Calu3 (cell line): ENCODE results near the gene HCK. TPM values are rescaled to one million over a fixed set of nuclear protein-coding genes. Genes with fewer than 3 reads are reported as not detected.

Experiments
- BruUV-seq: library from RNA; stranded (reverse); fragments of 400-500 nt; replicated peaks from 2 replicates; lab custom pipeline; 2021; lab: Mats Ljungman, UMichigan
- CTCF ChIA-PET: fragments of 300-600 bp; sonication (Branson Sonifier 250); formaldehyde crosslinking; loops from one replicate; lab custom pipeline; 2022; ENCODE audit warnings: antibody characterized with exemption; lab: Charles Lee
- DNase-seq: peaks from one replicate; pipeline ENCODE4 v3.0.0; 2022
- H3K27ac Mint-ChIP-seq: one replicate; pipeline ENCODE4 v1.8.0; 2022; ENCODE audit warnings: mixed read lengths; ENCODE audit not compliant: unreplicated experiment
- H3K27me3 Mint-ChIP-seq: one replicate; pipeline ENCODE4 v1.8.0; 2022; ENCODE audit warnings: mixed read lengths; ENCODE audit not compliant: unreplicated experiment
- H3K36me3 Mint-ChIP-seq: one replicate; pipeline ENCODE4 v1.8.0; 2022; ENCODE audit warnings: mild to moderate bottlenecking, moderate library complexity, mixed read lengths; ENCODE audit not compliant: insufficient read depth, unreplicated experiment
- H3K4me1 Mint-ChIP-seq: one replicate; pipeline ENCODE4 v1.8.0; 2022; ENCODE audit warnings: mild to moderate bottlenecking, low read depth, mixed read lengths; ENCODE audit not compliant: unreplicated experiment
- H3K4me3 Mint-ChIP-seq: one replicate; pipeline ENCODE4 v1.8.0; 2022; ENCODE audit warnings: mild to moderate bottlenecking, low read depth, moderate library complexity, mixed read lengths; ENCODE audit not compliant: unreplicated experiment
- H3K9me3 Mint-ChIP-seq: one replicate; pipeline ENCODE4 v1.8.0; 2022; ENCODE audit warnings: low read depth, mixed read lengths; ENCODE audit not compliant: unreplicated experiment
- intact Hi-C: fragments of 100-400 bp; cut with micrococcal nuclease; formaldehyde crosslinking; loops from one replicate; pipeline ENCODE4 v1.10.0; 2022; ENCODE audit not compliant: unreplicated experiment
- total RNA-seq: library from RNA; stranded (reverse); gene quantifications from 2 replicates; pipeline ENCODE4 v1.2.3, GENCODE V29; 2022
- TF ChIP-seq, protein P1 (sequence below): fragments of 200-600 bp; IDR thresholded peaks from one replicate; pipeline ENCODE4 v1.8.0; 2022; ENCODE audit warnings: antibody characterized with exemption; ENCODE audit not compliant: unreplicated experiment

HCK gene
- total RNA-seq, 1 experiment from 2014 or later = not detected

DNA sequence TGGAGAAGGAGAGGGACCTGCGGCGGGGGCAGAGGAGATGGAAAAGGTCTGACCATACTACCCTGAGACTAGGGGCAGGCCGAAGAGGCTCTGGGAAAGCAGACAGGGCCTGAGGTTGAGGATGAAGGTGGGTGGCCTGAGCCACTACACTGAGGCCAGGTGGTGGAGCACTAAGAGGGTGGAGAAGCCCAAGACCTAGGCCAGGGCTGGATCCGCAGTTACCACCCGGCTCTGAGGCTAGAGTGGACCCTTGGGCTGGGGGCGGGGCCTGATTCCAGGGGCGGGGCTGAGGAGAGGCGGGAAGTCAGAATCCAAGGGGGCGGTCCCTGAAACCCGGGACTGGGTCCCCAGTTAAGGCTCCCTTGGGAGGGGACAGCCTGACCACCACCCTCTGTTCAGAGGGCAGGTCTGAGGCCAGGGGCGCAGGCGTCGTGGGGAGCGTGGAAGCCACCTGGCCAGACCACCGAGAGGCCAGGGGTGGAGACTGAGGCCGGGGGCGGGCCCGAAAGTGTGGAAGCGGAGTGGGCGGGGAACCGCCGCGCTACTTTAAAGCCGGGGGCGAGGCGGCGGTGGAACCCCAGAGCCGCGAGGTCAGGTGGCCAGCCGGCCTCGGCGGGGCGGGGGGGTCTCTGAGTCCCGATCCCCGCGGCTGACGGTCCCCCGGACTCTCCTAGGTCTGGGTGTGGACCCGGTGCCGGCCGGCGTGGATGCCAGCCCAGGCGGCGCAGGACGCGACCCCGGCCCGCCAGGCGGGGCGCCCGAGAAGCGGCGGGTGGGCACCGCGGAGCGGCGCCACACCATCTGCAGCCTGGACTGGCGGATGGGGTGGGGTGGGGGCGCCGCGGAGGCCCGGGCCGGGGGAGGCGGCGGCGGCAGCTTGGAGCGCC, 33.5 kb upstream of the HCK start:
- peak; percentile 95 for DNase-seq
- TF ChIP-seq, protein P1, sequence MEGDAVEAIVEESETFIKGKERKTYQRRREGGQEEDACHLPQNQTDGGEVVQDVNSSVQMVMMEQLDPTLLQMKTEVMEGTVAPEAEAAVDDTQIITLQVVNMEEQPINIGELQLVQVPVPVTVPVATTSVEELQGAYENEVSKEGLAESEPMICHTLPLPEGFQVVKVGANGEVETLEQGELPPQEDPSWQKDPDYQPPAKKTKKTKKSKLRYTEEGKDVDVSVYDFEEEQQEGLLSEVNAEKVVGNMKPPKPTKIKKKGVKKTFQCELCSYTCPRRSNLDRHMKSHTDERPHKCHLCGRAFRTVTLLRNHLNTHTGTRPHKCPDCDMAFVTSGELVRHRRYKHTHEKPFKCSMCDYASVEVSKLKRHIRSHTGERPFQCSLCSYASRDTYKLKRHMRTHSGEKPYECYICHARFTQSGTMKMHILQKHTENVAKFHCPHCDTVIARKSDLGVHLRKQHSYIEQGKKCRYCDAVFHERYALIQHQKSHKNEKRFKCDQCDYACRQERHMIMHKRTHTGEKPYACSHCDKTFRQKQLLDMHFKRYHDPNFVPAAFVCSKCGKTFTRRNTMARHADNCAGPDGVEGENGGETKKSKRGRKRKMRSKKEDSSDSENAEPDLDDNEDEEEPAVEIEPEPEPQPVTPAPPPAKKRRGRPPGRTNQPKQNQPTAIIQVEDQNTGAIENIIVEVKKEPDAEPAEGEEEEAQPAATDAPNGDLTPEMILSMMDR = no peak
- no peaks in the 10 kb centered on the region for H3K4me1 Mint-ChIP-seq
- intact Hi-C loops = no loop called here
- peaks cover 95% of the 10 kb centered on the region for H3K27me3 Mint-ChIP-seq
- peaks cover 13% of the 10 kb centered on the region for H3K36me3 Mint-ChIP-seq
- CTCF ChIA-PET = interaction anchor here (0.7 to 1.9 kb wide), 20 partner anchors 8 to 182 kb away, joined by 3 to 13 read pairs (median 4); partner anchors contain the start of gene PDRG1
- H3K4me3 Mint-ChIP-seq = peak overlapping the region; percentile 88
- BruUV-seq = no TSS peak
- peak overlapping the region; percentile 29 for H3K27ac Mint-ChIP-seq
- no peaks in the 10 kb centered on the region for H3K9me3 Mint-ChIP-seq

DNA sequence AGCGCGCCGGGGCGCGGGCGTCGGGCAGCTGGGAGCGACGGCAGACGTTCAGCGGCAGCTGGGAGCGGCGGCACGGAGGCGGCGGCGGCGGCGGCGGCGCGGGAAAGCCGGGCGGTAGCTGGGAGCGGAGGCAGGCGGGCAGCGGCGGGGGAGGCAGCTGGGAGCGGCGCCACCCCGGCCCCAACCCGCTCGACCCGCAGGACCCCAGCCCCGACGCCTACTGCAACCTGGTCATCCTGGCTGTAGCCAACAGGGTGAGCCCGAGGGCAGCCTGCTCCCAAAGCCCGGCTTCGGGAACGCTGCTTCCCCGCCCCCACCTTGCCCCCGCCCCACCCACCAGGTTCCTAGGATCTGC, 32.9 kb upstream of the HCK start:
- TF ChIP-seq, protein P1 = peak; percentile 39
- no TSS peak for BruUV-seq
- peaks cover 97% of the 10 kb centered on the region for H3K27me3 Mint-ChIP-seq
- DNase-seq = peak; percentile 61
- no peaks in the 10 kb centered on the region for H3K9me3 Mint-ChIP-seq
- peaks cover 13% of the 10 kb centered on the region for H3K36me3 Mint-ChIP-seq
- H3K4me3 Mint-ChIP-seq = peak overlapping the region; percentile 66
- CTCF ChIA-PET = interaction anchor here (1.9 kb wide), 1 partner anchor 10 kb away, joined by 5 read pairs; no protein-coding TSS in a partner anchor
- H3K27ac Mint-ChIP-seq = no peak overlapping the region
- intact Hi-C loops = no loop called here
- H3K4me1 Mint-ChIP-seq = no peaks in the 10 kb centered on the region

DNA sequence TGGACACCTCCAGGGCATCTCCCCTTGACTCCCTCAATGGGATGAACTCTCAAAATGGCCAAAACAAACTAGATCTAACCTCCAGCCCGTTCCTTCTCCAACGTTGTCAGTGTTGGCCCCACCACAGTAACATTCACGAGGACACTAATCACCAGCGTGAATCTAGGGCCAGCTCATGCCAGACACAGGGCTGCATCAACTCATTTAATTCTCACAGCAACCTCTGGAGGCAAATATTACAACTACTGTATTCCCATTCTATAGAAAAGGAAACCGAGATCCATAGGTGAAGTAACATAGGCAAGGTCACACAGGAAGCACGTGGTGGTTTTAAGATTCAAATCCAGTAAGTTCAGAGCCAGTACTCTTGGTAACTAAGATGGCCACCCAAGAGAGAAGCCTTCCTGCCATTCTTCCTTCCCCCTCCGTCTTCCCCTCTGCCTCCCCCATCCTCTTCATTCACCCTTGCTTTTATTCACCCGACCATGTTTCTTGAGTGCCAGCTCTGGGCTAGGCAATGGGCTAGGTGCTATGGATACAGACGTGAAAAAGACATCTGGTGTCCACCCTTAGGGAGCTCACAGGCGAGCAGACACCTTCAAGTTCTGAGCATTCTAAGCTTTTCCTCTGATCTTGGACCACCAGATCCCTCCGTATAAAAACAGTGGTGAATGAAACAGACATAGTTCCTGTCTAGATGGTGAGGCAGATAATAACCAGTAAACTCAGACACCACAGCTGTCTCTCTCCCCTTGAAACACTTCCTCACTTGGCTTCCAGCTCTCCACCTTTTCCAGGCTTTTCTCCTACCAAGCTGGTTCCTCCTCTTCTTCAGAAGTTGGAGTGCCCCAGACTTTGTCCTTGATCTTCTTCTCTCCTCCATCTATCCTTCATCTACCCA, 32.2 kb upstream of the HCK start:
- CTCF ChIA-PET = interaction anchor here (0.6 to 1.9 kb wide), 2 partner anchors 9 to 206 kb away, joined by 3 to 5 read pairs; no protein-coding TSS in a partner anchor
- H3K27ac Mint-ChIP-seq = no peak overlapping the region
- H3K4me1 Mint-ChIP-seq = no peaks in the 10 kb centered on the region
- peaks cover 97% of the 10 kb centered on the region for H3K27me3 Mint-ChIP-seq
- intact Hi-C loops = no loop called here
- no peaks in the 10 kb centered on the region for H3K9me3 Mint-ChIP-seq
- TF ChIP-seq, protein P1 = no peak
- peak overlapping the region; percentile 66 for H3K4me3 Mint-ChIP-seq
- BruUV-seq = no TSS peak
- H3K36me3 Mint-ChIP-seq = peaks cover 13% of the 10 kb centered on the region
- DNase-seq = no peak

DNA sequence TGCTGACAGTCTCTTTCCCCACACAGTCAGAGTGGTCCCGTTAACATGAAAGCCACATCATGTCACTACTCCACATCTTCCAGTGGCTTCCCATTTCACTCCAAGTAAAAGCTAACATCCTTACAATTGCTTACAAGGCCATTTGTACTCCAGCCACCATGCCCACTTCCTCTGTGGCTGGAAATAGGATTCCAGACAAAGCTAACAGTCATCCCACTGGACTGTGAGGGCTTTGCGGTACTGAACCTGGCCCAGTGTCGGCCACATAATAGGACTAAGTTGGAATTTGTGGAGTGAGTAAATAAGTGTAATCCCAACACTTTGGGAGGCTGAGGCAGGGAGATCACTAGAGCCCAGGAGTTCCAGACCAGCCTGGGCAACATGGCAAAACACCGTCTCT, 31.0 kb upstream of the HCK start:
- no peaks in the 10 kb centered on the region for H3K9me3 Mint-ChIP-seq
- H3K27me3 Mint-ChIP-seq = peaks cover 96% of the 10 kb centered on the region
- peaks cover 13% of the 10 kb centered on the region for H3K36me3 Mint-ChIP-seq
- intact Hi-C loops = no loop called here
- CTCF ChIA-PET = interaction anchor here (0.7 kb wide), 2 partner anchors 10 to 70 kb away, joined by 3 read pairs; no protein-coding TSS in a partner anchor
- DNase-seq = no peak
- BruUV-seq = no TSS peak
- H3K4me3 Mint-ChIP-seq = no peak overlapping the region
- no peaks in the 10 kb centered on the region for H3K4me1 Mint-ChIP-seq
- H3K27ac Mint-ChIP-seq = no peak overlapping the region
- TF ChIP-seq, protein P1 = no peak
